ENCODE results near the gene MYO18A.
"Not testable (repeated sequence)": the region's sequence is repeated elsewhere in the genome, so short reads cannot be mapped to it uniquely, and the experiment has no call there.

Gene MYO18A

DNA sequence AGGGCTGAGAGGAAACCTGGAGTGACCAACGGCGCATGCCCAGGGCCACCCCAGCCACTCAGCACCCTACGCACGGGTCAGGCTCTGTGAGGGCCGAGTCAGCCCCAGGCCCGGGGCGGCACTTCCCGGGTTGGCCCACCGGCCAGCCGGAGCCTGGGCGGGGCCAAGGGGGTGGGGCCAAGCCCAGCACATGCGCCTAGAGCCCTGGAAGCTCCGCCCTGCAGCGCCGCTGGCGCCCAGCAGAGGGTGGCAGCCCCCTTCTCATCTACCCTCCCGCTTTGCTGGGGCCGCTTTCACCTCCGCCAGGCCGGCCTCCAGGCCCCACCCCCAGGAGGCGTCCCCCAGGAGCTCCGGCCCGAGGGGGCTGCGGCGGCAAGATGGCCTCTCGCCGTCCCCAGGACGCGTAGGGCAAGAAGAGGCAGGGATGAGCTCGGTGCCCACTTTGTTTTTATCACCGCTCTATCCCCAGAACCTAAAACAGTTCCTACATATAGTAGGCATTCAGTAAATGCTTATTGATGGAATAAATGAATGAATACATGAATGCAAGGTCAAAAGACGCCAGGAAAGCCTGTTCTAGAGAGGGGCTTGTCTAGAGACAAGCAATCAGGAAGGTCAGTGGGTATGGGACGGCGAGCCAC is 31.3 kb downstream of the MYO18A start:
- no peaks in the 10 kb centered on the region for H3K36me3 ChIP-seq (ENCODE audit: control insufficient read depth, insufficient read depth, low read length)
- peak overlapping the region; percentile 10; the same call in 1 of the 2 replicates for H3K4me3 ChIP-seq (ENCODE audit: low read length)
- DNase-seq (ENCODE audit: low read depth, low spot score) = peak; percentile 96
- H3K27ac ChIP-seq (ENCODE audit: low read length) = no peak overlapping the region
- H3K9me3 ChIP-seq (ENCODE audit: control insufficient read depth, insufficient read depth, low read length) = no peaks in the 10 kb centered on the region
- WGBS (ENCODE audit: insufficient coverage, insufficient read length) = no CpG with 5 or more reads among the region's 34 CpGs
- peaks cover 1% of the 10 kb centered on the region; the same call in 1 of the 2 replicates for H3K4me1 ChIP-seq (ENCODE audit: control insufficient read depth, insufficient read depth, low read length)
- H3K27me3 ChIP-seq (ENCODE audit: control insufficient read depth, insufficient read depth, low read length) = no peaks in the 10 kb centered on the region

GRCh38 chr17:29148257-29148789 is 31.9 kb downstream of the MYO18A start:
- H3K9me3 ChIP-seq (ENCODE audit: control insufficient read depth, insufficient read depth, low read length) = no peaks in the 10 kb centered on the region
- peaks cover 1% of the 10 kb centered on the region; the same call in 1 of the 2 replicates for H3K4me1 ChIP-seq (ENCODE audit: control insufficient read depth, insufficient read depth, low read length)
- no peak overlapping the region for H3K4me3 ChIP-seq (ENCODE audit: low read length)
- no CpG with 5 or more reads among the region's 5 CpGs for WGBS (ENCODE audit: insufficient coverage, insufficient read length)
- no peaks in the 10 kb centered on the region for H3K27me3 ChIP-seq (ENCODE audit: control insufficient read depth, insufficient read depth, low read length)
- DNase-seq (ENCODE audit: low read depth, low spot score) = no peak
- no peaks in the 10 kb centered on the region for H3K36me3 ChIP-seq (ENCODE audit: control insufficient read depth, insufficient read depth, low read length)
- H3K27ac ChIP-seq (ENCODE audit: low read length) = no peak overlapping the region

- Histone ChIP-seq H3K27ac (ENCODE audit: low read length) (no peak overlapping the region), H3K27me3 (ENCODE audit: control insufficient read depth, insufficient read depth, low read length) (no peaks in the 10 kb centered on the region), H3K9me3 (ENCODE audit: control insufficient read depth, insufficient read depth, low read length) (no peaks in the 10 kb centered on the region), H3K4me1 (ENCODE audit: control insufficient read depth, insufficient read depth, low read length) (peaks cover 1% of the 10 kb centered on the region; the same call in 1 of the 2 replicates), H3K36me3 (ENCODE audit: control insufficient read depth, insufficient read depth, low read length) (no peaks in the 10 kb centered on the region), H3K4me3 (ENCODE audit: low read length) (no peak overlapping the region)
- no peak for DNase-seq (ENCODE audit: low read depth, low spot score)
- WGBS (ENCODE audit: insufficient coverage, insufficient read length) = no CpG with 5 or more reads among the region's 4 CpGs
Measured at GRCh38 chr17:29147682-29148081, 32.5 kb downstream of the MYO18A start.

- not testable (repeated sequence) for H3K27me3 ChIP-seq (ENCODE audit: control insufficient read depth, insufficient read depth, low read length); H3K9me3 ChIP-seq (ENCODE audit: control insufficient read depth, insufficient read depth, low read length); H3K4me3 ChIP-seq (ENCODE audit: low read length); H3K4me1 ChIP-seq (ENCODE audit: control insufficient read depth, insufficient read depth, low read length); H3K36me3 ChIP-seq (ENCODE audit: control insufficient read depth, insufficient read depth, low read length); DNase-seq (ENCODE audit: low read depth, low spot score); H3K27ac ChIP-seq (ENCODE audit: low read length)
- no CpG with 5 or more reads among the region's 2 CpGs for WGBS (ENCODE audit: insufficient coverage, insufficient read length)
Measured at GRCh38 chr17:29147228-29147627, 33.0 kb downstream of the MYO18A start.

DNA sequence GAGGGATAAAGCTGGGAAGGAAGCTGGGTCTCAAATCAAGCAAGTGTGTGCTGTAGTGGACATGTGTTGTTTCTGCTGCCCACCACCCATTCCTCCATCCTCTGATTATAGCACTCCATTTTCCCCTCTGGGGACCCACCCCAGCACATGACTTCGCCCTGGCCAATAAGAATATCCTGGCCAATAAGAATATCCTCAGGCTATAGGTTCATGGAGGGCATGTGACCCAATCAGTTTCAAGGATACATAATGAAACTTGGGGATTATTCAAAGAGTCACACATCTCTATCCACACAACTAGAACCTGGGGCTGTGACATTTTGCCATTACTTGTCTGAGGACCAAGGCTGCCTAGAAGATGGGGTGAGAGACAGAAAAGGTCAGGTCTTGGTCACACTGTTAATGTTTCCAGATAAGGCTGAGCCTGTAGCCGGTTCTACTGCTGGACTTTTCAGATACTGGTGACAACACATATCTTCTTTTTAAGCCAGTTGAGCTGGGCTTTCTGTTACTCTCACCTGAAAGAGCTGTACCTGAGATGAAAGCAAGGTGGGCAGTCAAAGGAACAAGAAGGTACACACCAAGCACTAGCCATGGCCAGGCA is 33.7 kb downstream of the MYO18A start:
- Histone ChIP-seq H3K9me3 (ENCODE audit: control insufficient read depth, insufficient read depth, low read length) (no peaks in the 10 kb centered on the region), H3K27me3 (ENCODE audit: control insufficient read depth, insufficient read depth, low read length) (no peaks in the 10 kb centered on the region), H3K27ac (ENCODE audit: low read length) (no peak overlapping the region), H3K36me3 (ENCODE audit: control insufficient read depth, insufficient read depth, low read length) (no peaks in the 10 kb centered on the region), H3K4me3 (ENCODE audit: low read length) (no peak overlapping the region), H3K4me1 (ENCODE audit: control insufficient read depth, insufficient read depth, low read length) (peaks cover 1% of the 10 kb centered on the region; the same call in 1 of the 2 replicates)
- no peak for DNase-seq (ENCODE audit: low read depth, low spot score)
- no CpG with 5 or more reads among the region's 2 CpGs for WGBS (ENCODE audit: insufficient coverage, insufficient read length)

DNA sequence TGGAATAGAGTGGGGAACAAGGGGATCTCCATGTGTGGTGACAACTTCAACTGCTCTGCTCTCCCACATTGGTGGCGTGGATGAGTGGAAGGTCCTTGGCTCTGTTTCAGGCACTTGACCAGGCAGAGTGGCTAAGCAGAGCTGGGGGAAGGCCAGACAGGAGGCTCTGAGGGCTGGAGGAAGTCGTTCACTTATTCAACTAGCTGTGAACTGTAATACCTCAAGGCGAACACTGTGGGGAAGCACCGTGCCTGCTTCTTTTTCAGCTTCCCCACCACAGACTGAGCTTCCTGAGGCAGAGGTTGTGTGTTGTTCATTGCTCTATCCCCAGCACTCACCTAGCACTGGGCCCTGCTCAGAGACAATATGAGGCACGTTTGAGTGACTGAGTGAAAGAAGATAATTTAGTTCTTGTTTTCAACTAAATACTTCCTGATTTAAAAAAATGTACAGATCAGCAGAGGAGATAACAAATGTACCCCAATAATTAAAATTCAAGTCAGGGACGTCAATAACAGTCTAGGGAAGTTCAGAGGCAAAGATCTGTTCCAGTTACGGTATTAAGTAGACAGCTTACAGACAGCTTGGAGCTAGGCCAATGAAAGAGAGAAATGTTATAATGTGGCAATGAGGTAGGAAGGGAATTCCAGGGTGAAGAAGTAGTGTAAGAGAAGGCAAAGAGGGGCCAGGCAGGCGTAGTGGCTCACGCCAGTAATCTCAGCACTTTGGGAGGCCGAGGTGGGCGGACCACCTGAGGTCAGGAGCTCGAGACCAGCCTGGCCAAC is 34.7 kb downstream of the MYO18A start:
- Histone ChIP-seq H3K9me3 (ENCODE audit: control insufficient read depth, insufficient read depth, low read length) (no peaks in the 10 kb centered on the region), H3K27ac (ENCODE audit: low read length) (no peak overlapping the region), H3K36me3 (ENCODE audit: control insufficient read depth, insufficient read depth, low read length) (no peaks in the 10 kb centered on the region), H3K4me1 (ENCODE audit: control insufficient read depth, insufficient read depth, low read length) (peaks cover 5% of the 10 kb centered on the region), H3K27me3 (ENCODE audit: control insufficient read depth, insufficient read depth, low read length) (no peaks in the 10 kb centered on the region), H3K4me3 (ENCODE audit: low read length) (no peak overlapping the region)
- DNase-seq (ENCODE audit: low read depth, low spot score) = no peak
- no CpG with 5 or more reads among the region's 12 CpGs for WGBS (ENCODE audit: insufficient coverage, insufficient read length)

DNA sequence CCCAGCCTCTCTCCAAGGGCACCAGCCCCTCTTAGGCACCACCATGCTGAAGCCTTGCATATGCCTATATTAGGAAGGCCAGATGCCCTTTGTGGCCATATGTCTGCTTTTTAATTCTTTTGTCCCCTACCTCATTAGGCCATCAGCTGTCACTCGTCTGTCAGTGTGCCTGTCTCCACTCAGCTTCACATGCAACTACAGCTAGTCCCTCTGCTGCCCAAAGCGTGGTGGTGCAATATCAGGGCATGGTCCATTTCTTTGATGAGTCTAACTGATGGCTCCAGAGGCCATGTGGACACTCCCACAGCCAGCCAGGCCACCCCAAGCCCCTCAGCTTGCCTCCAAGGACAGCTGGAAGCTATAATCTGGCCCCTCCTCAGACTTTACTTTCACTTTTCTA is 36.3 kb downstream of the MYO18A start:
- Histone ChIP-seq H3K4me3 (ENCODE audit: low read length) (no peak overlapping the region), H3K27me3 (ENCODE audit: control insufficient read depth, insufficient read depth, low read length) (no peaks in the 10 kb centered on the region), H3K36me3 (ENCODE audit: control insufficient read depth, insufficient read depth, low read length) (no peaks in the 10 kb centered on the region), H3K9me3 (ENCODE audit: control insufficient read depth, insufficient read depth, low read length) (no peaks in the 10 kb centered on the region), H3K4me1 (ENCODE audit: control insufficient read depth, insufficient read depth, low read length) (peaks cover 11% of the 10 kb centered on the region), H3K27ac (ENCODE audit: low read length) (no peak overlapping the region)
- no CpG with 5 or more reads among the region's 2 CpGs for WGBS (ENCODE audit: insufficient coverage, insufficient read length)
- DNase-seq (ENCODE audit: low read depth, low spot score) = no peak

DNA sequence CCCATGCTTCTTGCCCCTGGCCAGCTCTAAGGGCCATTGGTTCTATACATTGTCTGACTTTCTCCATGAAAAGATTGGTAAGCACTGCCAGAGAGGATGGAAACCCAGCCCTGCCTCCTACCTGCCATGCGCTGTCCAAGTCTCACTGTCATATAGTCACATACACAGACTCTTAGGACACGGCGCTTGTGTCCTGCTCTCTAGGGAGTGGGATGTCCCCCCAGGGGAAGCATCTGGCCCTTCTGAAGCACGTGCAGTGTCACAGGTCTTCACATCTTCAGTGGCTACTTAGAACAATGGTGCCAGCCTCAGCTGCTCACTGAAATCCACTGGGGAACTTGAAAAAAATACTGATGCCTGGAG is 38.7 kb downstream of the MYO18A start:
- no peak overlapping the region for H3K4me3 ChIP-seq (ENCODE audit: low read length)
- no peaks in the 10 kb centered on the region for H3K27me3 ChIP-seq (ENCODE audit: control insufficient read depth, insufficient read depth, low read length)
- H3K36me3 ChIP-seq (ENCODE audit: control insufficient read depth, insufficient read depth, low read length) = no peaks in the 10 kb centered on the region
- H3K9me3 ChIP-seq (ENCODE audit: control insufficient read depth, insufficient read depth, low read length) = no peaks in the 10 kb centered on the region
- DNase-seq (ENCODE audit: low read depth, low spot score) = no peak
- no peak overlapping the region for H3K27ac ChIP-seq (ENCODE audit: low read length)
- WGBS (ENCODE audit: insufficient coverage, insufficient read length) = no CpG with 5 or more reads among the region's 4 CpGs
- peaks cover 15% of the 10 kb centered on the region for H3K4me1 ChIP-seq (ENCODE audit: control insufficient read depth, insufficient read depth, low read length)

DNA sequence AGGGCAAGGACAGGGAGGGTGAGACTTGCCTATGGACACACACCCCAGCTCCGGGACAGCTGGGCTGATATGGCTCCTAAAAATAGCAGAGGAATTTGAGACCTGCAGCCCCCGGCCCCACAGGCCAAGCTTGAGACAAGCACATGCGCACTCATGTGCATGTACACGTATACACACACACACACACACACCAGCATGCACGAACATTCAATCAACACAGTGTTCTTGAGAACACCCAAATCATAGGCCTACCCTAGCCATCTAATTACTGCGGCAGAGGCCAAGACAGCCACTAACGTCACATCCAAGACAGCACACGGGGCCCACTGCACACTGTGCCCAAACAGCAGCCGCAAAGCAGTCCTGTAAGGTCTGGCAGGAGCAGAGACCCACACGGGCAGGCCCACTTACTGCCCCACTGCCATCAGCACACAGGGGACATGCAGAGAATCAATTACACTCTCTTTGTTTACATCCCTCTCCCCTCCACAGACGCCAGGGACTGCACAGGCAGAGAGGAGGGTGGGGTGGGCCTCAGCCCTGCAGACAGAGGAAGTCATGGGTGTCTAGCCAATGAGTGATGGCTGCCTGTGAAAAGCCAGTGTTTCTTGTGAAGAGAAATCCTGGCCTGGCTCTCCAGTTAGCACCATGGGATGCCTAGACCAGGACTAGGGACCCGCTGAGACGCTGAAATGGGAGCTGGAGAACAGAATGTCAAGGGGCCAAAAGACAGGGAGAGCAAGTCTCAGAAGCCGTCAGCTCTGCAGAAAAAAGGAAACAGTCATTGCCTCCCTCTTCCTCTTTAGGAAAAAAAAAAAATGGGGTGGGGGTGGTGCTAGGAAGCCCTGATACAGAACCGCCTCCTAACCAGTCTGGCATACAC is 39.3 kb downstream of the MYO18A start:
- Histone ChIP-seq H3K4me1 (ENCODE audit: control insufficient read depth, insufficient read depth, low read length) (peaks cover 15% of the 10 kb centered on the region), H3K36me3 (ENCODE audit: control insufficient read depth, insufficient read depth, low read length) (no peaks in the 10 kb centered on the region), H3K4me3 (ENCODE audit: low read length) (no peak overlapping the region), H3K9me3 (ENCODE audit: control insufficient read depth, insufficient read depth, low read length) (no peaks in the 10 kb centered on the region), H3K27ac (ENCODE audit: low read length) (no peak overlapping the region), H3K27me3 (ENCODE audit: control insufficient read depth, insufficient read depth, low read length) (no peaks in the 10 kb centered on the region)
- no peak for DNase-seq (ENCODE audit: low read depth, low spot score)
- WGBS (ENCODE audit: insufficient coverage, insufficient read length) = no CpG with 5 or more reads among the region's 15 CpGs
